ENCODE results near the gene RPE. TPM values are rescaled to one million over a fixed set of nuclear protein-coding genes. Genes with fewer than 3 reads are reported as not detected.
A peak's percentile ranks its signal among the peaks of the same experiment; 100 is the strongest.

RPE gene
- total RNA-seq, 2 donors from 2014 or later: 58.4 TPM

GRCh38 chr2:209976698-209977385 is 25.6 kb upstream of the RPE start:
- TF ChIP-seq, protein P1, sequence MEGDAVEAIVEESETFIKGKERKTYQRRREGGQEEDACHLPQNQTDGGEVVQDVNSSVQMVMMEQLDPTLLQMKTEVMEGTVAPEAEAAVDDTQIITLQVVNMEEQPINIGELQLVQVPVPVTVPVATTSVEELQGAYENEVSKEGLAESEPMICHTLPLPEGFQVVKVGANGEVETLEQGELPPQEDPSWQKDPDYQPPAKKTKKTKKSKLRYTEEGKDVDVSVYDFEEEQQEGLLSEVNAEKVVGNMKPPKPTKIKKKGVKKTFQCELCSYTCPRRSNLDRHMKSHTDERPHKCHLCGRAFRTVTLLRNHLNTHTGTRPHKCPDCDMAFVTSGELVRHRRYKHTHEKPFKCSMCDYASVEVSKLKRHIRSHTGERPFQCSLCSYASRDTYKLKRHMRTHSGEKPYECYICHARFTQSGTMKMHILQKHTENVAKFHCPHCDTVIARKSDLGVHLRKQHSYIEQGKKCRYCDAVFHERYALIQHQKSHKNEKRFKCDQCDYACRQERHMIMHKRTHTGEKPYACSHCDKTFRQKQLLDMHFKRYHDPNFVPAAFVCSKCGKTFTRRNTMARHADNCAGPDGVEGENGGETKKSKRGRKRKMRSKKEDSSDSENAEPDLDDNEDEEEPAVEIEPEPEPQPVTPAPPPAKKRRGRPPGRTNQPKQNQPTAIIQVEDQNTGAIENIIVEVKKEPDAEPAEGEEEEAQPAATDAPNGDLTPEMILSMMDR (conservative IDR thresholded peaks at IDR 0.05): no peak
- DNase-seq: no peak
- H3K27ac ChIP-seq (ENCODE audit: low read depth, low read length): no peak overlapping the region
- H3K9ac ChIP-seq (ENCODE audit: extremely low read depth, low read length, poor library complexity, severe bottlenecking): no peak overlapping the region
- Mint-ChIP-seq H3K4me3 (no peak overlapping the region), H3K36me3 (ENCODE audit: low read depth) (no peaks in the 10 kb centered on the region), H3K27me3 (ENCODE audit: insufficient read depth) (peaks cover 10% of the 10 kb centered on the region), H3K4me1 (peaks cover 1% of the 10 kb centered on the region), H3K9me3 (no peaks in the 10 kb centered on the region), H3K27ac (no peak overlapping the region)
- no peaks in the 10 kb centered on the region for H3K36me3 ChIP-seq (ENCODE audit: control insufficient read depth, insufficient read depth, low read length)
- no peaks in the 10 kb centered on the region for H3K9me3 ChIP-seq (ENCODE audit: control insufficient read depth, low read length)
- 93 to 96% methylated on average over 6 to 9 of the region's 9 CpGs for WGBS, 2 experiments (ENCODE audit: insufficient coverage in 1 of 2, insufficient read length in 1 of 2)
- no peak overlapping the region for H3K4me3 ChIP-seq (ENCODE audit: low read length)
- H3K27me3 ChIP-seq (ENCODE audit: control insufficient read depth, insufficient read depth, low read length, poor library complexity, severe bottlenecking): no peaks in the 10 kb centered on the region
- H3K4me1 ChIP-seq (ENCODE audit: control insufficient read depth, insufficient read depth, low read length): no peaks in the 10 kb centered on the region

DNA sequence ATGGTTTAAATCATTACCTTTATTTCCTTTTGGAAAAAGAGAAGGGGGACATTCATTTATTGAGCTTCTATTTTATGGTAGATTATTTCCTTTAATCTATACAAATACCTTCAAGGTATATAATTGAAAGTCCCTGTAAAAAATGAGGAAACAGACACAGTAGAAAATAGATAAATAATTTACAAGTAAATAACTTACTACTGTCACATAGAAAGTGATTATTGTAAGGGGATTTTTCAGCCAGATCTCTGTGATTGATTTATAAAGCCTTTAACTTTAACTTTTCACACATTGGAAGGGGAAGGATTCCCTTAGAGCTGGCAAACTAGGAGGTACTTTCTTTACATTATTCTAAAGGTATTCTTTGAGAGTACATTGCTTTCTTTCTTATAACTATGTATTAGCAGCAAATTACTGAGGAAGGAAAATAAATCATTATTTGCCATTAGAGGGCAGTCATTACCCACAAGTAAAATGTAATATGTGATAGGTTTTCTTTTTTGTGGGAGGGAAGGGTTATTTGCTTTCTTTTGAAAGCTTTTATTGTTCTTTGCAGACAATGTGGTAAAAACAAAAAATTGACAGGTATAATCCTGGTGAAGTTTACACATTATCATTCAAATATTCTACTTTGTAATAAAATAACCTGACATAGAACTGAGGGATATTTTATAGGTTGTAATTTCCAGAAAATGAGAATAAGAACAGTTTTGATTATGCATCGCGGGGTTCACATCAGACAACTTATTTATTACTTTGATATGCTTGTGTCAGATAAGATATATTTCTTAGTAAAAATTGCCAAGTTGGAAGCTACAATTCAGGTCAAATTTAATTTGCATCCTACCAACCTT is 24.8 kb upstream of the RPE start:
- Histone ChIP-seq H3K27ac (ENCODE audit: low read depth, low read length) (no peak overlapping the region), H3K36me3 (ENCODE audit: control insufficient read depth, insufficient read depth, low read length) (no peaks in the 10 kb centered on the region), H3K9me3 (ENCODE audit: control insufficient read depth, low read length) (no peaks in the 10 kb centered on the region), H3K9ac (ENCODE audit: extremely low read depth, low read length, poor library complexity, severe bottlenecking) (no peak overlapping the region), H3K4me1 (ENCODE audit: control insufficient read depth, insufficient read depth, low read length) (no peaks in the 10 kb centered on the region), H3K4me3 (ENCODE audit: low read length) (no peak overlapping the region), H3K27me3 (ENCODE audit: control insufficient read depth, insufficient read depth, low read length, poor library complexity, severe bottlenecking) (no peaks in the 10 kb centered on the region)
- Mint-ChIP-seq H3K9me3 (no peaks in the 10 kb centered on the region), H3K36me3 (ENCODE audit: low read depth) (no peaks in the 10 kb centered on the region), H3K4me3 (no peak overlapping the region), H3K27me3 (ENCODE audit: insufficient read depth) (peaks cover 7% of the 10 kb centered on the region), H3K27ac (no peak overlapping the region), H3K4me1 (peaks cover 1% of the 10 kb centered on the region)
- no peak for DNase-seq
- WGBS, 2 experiments (ENCODE audit: insufficient coverage in 1 of 2, insufficient read length in 1 of 2): 100% methylated on average over 2 of the region's 2 CpGs; no CpG with 5 or more reads in 1 of the 2 experiments
- TF ChIP-seq, protein P1 (conservative IDR thresholded peaks at IDR 0.05): peak; percentile 78

- Mint-ChIP-seq H3K27me3 (ENCODE audit: insufficient read depth) (peaks cover 9% of the 10 kb centered on the region), H3K36me3 (ENCODE audit: low read depth) (no peaks in the 10 kb centered on the region), H3K4me3 (no peak overlapping the region), H3K9me3 (no peaks in the 10 kb centered on the region), H3K4me1 (peaks cover 33% of the 10 kb centered on the region), H3K27ac (no peak overlapping the region)
- Histone ChIP-seq H3K4me1 (ENCODE audit: control insufficient read depth, insufficient read depth, low read length) (peaks cover 12% of the 10 kb centered on the region), H3K4me3 (ENCODE audit: low read length) (no peak overlapping the region), H3K27me3 (ENCODE audit: control insufficient read depth, insufficient read depth, low read length, poor library complexity, severe bottlenecking) (peaks cover 14% of the 10 kb centered on the region), H3K9me3 (ENCODE audit: control insufficient read depth, low read length) (no peaks in the 10 kb centered on the region), H3K36me3 (ENCODE audit: control insufficient read depth, insufficient read depth, low read length) (no peaks in the 10 kb centered on the region), H3K9ac (ENCODE audit: extremely low read depth, low read length, poor library complexity, severe bottlenecking) (no peak overlapping the region), H3K27ac (ENCODE audit: low read depth, low read length) (no peak overlapping the region)
- 88 to 95% methylated on average over 2 of the region's 2 CpGs for WGBS, 2 experiments (ENCODE audit: insufficient coverage in 1 of 2, insufficient read length in 1 of 2)
- no peak for DNase-seq
- TF ChIP-seq, protein P1 (conservative IDR thresholded peaks at IDR 0.05): no peak
Observed at GRCh38 chr2:209984291-209984690, 18.1 kb upstream of the RPE start.
